Activated CD4-positive, alpha-beta memory T cell treated with anti-CD3 and anti-CD28 coated beads for 36 hours (primary cell): Measurements from ENCODE around the gene MUL1. TPM values are rescaled to one million over a fixed set of nuclear protein-coding genes. Genes with fewer than 3 reads are reported as not detected.
A peak's percentile ranks its signal among the peaks of the same experiment; 100 is the strongest.
"Not testable (repeated sequence)": the region's sequence is repeated elsewhere in the genome, so short reads cannot be mapped to it uniquely, and the experiment has no call there.

Experiments used
- CTCF ChIA-PET: fragments of 350-600 bp; sonication (Branson Sonifier 250); formaldehyde crosslinking; loops from one replicate; lab custom pipeline; 2021; ENCODE audit warnings: antibody characterized with exemption, inconsistent platforms; lab: Charles Lee
- POLR2A ChIA-PET: fragments of 350-600 bp; sonication (Branson Sonifier 250); formaldehyde crosslinking; loops from one replicate; lab custom pipeline; 2021; ENCODE audit warnings: antibody characterized with exemption; lab: Charles Lee
- DNase-seq: peaks from one replicate; pipeline ENCODE4 v3.0.0-alpha.2; 2020
- H3K27ac Mint-ChIP-seq: one replicate; pipeline ENCODE4 v1.8.0; 2021; ENCODE audit warnings: mixed read lengths
- H3K27me3 Mint-ChIP-seq: one replicate; pipeline ENCODE4 v1.8.0; 2021; ENCODE audit warnings: mixed read lengths
- H3K36me3 Mint-ChIP-seq: one replicate; pipeline ENCODE4 v1.8.0; 2021; ENCODE audit warnings: mixed read lengths
- H3K4me1 Mint-ChIP-seq: one replicate; pipeline ENCODE4 v1.8.0; 2021; ENCODE audit warnings: low read depth, mixed read lengths
- H3K4me3 Mint-ChIP-seq: one replicate; pipeline ENCODE4 v1.8.0; 2021; ENCODE audit warnings: mild to moderate bottlenecking, mixed read lengths
- H3K9me3 Mint-ChIP-seq: one replicate; pipeline ENCODE4 v1.8.0; 2021; ENCODE audit warnings: mixed read lengths
- intact Hi-C: fragments of 100-400 bp; cut with micrococcal nuclease; formaldehyde crosslinking; loops from one replicate; pipeline ENCODE4 v1.15.1; 2023
- total RNA-seq, 2 experiments: library from RNA; stranded (reverse); gene quantifications; one replicate each; pipeline ENCODE4 v1.2.3, GENCODE V29; 2021

MUL1 gene
- total RNA-seq, 2 experiments from 2014 or later = 16.3 to 16.7 TPM

DNA sequence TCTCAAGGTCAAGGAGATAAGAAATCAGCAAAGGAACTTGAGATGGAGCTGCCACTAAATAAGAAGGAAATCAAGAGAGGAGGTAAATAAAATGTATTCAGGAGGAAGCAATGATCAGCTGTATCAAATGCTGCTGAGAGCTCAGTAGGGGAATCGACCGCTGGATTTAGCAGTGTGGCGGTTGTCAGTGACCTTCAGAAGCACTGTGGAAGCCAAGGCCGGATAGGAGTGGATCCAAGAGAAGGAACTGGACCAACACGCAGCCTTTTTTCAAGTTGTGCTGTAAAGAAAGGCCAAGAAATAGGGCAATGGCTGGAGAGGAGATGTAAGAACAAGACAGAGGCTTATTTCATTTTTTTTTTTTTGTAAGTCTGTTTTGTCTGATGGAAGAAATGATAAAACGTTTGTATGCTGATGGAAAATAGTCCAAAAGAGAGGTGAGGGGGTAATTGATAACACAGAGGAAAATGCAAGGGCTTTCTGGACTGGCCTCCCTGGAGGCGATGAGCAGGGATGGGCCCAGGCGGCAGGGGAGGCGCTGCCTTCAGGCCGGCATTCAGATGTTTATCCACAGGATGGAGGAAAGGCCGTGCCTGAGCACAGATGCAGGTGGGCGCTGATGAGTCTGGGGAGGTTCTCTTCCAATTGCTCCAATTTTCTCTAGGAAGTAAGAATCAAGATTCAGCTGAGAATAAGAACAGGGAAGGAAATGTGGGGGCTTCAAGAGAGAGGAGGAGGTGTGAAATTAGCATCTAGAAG is 26.9 kb upstream of the MUL1 start:
- Mint-ChIP-seq H3K4me1 (no peaks in the 10 kb centered on the region), H3K27me3 (peaks cover 39% of the 10 kb centered on the region), H3K9me3 (no peaks in the 10 kb centered on the region), H3K4me3 (no peak overlapping the region), H3K27ac (no peak overlapping the region), H3K36me3 (no peaks in the 10 kb centered on the region)
- intact Hi-C loops = no loop called here
- no peak for DNase-seq
- ChIA-PET POLR2A (no interaction called here), CTCF (interaction anchor here (1.0 to 1.1 kb wide), 2 partner anchors 11 to 98 kb away, joined by 3 read pairs; partner anchors contain the start of gene PINK1)

DNA sequence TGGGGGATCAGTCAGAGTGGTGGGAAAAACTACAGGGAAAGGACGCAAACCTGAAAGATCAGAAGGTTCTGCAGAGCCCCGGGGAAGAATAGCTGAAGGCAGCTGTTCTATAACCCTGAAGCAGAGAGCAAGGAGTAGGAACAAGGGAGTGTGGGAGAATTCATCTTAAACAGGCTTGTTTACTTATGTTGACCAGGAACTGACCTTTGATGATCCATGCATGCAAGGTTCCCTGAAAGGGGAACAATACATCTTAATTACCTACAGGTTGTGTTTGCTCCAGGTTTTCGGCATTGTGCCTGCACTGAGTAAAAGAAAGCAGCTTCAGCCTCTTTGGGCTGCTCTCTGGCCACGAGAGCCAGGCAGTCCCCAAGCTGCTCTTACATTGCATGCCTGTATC is 25.7 kb upstream of the MUL1 start:
- Mint-ChIP-seq H3K27me3 (peaks cover 47% of the 10 kb centered on the region), H3K4me1 (no peaks in the 10 kb centered on the region), H3K9me3 (no peaks in the 10 kb centered on the region), H3K4me3 (no peak overlapping the region), H3K27ac (no peak overlapping the region), H3K36me3 (no peaks in the 10 kb centered on the region)
- CTCF ChIA-PET = no interaction called here
- intact Hi-C loops = no loop called here
- DNase-seq = no peak
- POLR2A ChIA-PET = no interaction called here

DNA sequence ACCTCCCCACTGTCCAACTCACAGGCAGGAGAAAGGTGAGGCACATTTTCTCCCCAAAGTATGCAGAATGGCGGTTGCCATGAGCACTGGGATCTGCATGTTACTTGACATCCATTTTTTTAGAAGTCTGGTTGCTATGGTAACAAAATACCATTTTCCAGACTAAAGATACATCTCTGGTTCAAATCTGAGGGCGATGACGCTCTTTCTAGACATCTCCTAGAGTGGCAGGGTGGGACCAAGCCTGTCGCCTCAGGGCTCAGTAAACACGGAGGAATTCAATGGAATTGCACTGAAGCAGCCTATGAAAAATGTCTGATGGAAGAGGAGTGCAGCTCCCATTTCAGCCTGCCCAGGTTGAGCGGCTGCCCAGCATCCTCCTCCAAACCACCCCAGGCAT is 22.9 kb upstream of the MUL1 start:
- CTCF ChIA-PET = no interaction called here

DNA sequence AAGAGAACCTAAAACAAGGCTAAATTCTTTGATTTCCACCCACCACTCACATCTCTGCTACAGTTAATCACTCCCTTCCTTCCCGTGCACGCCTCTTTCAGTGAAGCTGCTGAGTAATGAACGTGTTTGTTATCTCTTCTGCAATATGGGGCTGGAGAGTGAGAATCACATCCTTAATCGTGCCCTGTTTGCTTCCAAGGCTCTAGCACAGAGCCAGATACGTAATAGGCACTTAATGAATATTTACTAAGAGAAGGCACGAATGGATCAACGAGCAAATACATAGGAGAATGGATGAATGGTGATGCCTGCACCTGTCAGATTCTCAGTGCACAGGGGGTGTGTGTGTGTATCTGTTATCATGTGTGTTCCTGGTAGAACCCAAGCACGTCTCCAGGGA is 22.4 kb upstream of the MUL1 start:
- no peaks in the 10 kb centered on the region for H3K4me1 Mint-ChIP-seq
- ChIA-PET POLR2A (no interaction called here), CTCF (no interaction called here)
- DNase-seq = no peak
- H3K4me3 Mint-ChIP-seq = no peak overlapping the region
- intact Hi-C loops = no loop called here
- H3K27ac Mint-ChIP-seq = no peak overlapping the region
- H3K27me3 Mint-ChIP-seq = peaks cover 48% of the 10 kb centered on the region
- no peaks in the 10 kb centered on the region for H3K9me3 Mint-ChIP-seq
- H3K36me3 Mint-ChIP-seq = no peaks in the 10 kb centered on the region

More for the DNA sequence above, 22.9 kb upstream of the MUL1 start:
- Mint-ChIP-seq H3K4me3 (no peak overlapping the region), H3K27me3 (peaks cover 51% of the 10 kb centered on the region), H3K36me3 (no peaks in the 10 kb centered on the region), H3K4me1 (no peaks in the 10 kb centered on the region), H3K27ac (no peak overlapping the region), H3K9me3 (no peaks in the 10 kb centered on the region)
- POLR2A ChIA-PET = no interaction called here
- intact Hi-C loops = no loop called here
- DNase-seq = no peak

DNA sequence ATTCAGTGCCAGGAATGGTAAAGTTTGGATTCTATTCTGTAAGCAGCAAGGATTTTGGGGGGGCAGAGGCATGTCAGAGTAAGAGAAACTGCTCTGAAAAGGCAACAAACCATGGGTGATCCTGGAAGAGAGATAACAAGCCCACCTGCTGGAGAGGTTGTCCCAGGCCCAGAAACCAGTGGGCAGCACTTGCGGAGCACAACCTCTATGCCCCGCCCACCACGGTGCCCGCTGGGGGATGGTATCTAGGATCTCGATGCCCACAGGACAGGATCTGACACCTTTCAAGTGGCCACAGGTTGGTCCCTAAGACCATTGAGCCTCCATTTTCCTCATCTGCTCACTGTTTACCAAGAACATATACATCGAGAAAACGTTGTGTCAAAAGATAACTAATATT is 20.3 kb upstream of the MUL1 start:
- Mint-ChIP-seq H3K36me3 (no peaks in the 10 kb centered on the region), H3K27me3 (peaks cover 36% of the 10 kb centered on the region), H3K9me3 (no peaks in the 10 kb centered on the region), H3K4me3 (no peak overlapping the region), H3K4me1 (no peaks in the 10 kb centered on the region), H3K27ac (no peak overlapping the region)
- ChIA-PET POLR2A (no interaction called here), CTCF (no interaction called here)
- intact Hi-C loops = no loop called here
- DNase-seq = no peak

DNA sequence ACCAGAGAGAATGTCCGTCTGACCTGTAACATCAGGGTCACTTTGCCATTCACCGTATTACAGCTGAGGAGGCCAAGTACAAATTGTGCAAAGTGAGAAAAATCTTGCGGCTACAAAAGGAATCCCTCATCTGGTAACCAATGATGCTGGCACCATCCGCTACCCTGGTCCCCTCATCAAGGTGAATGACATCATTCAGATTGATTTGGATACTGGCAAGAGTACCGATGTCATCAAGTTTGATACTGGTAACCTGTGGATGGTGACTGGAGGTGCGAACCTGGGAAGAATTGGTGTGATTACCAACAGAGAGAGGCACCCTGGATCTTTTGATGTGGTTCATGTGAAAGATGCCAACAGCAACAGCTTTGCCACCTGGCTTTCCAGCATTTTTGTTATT is 18.3 kb upstream of the MUL1 start:
- Mint-ChIP-seq H3K9me3 (no peaks in the 10 kb centered on the region), H3K4me1 (no peaks in the 10 kb centered on the region), H3K27me3 (peaks cover 30% of the 10 kb centered on the region), H3K27ac (no peak overlapping the region), H3K4me3 (no peak overlapping the region), H3K36me3 (no peaks in the 10 kb centered on the region)
- CTCF ChIA-PET = interaction anchor here (1.0 kb wide), 1 partner anchor 9 kb away, joined by 5 read pairs; no protein-coding TSS in a partner anchor
- intact Hi-C loops = no loop called here
- DNase-seq = no peak
- POLR2A ChIA-PET = no interaction called here

DNA sequence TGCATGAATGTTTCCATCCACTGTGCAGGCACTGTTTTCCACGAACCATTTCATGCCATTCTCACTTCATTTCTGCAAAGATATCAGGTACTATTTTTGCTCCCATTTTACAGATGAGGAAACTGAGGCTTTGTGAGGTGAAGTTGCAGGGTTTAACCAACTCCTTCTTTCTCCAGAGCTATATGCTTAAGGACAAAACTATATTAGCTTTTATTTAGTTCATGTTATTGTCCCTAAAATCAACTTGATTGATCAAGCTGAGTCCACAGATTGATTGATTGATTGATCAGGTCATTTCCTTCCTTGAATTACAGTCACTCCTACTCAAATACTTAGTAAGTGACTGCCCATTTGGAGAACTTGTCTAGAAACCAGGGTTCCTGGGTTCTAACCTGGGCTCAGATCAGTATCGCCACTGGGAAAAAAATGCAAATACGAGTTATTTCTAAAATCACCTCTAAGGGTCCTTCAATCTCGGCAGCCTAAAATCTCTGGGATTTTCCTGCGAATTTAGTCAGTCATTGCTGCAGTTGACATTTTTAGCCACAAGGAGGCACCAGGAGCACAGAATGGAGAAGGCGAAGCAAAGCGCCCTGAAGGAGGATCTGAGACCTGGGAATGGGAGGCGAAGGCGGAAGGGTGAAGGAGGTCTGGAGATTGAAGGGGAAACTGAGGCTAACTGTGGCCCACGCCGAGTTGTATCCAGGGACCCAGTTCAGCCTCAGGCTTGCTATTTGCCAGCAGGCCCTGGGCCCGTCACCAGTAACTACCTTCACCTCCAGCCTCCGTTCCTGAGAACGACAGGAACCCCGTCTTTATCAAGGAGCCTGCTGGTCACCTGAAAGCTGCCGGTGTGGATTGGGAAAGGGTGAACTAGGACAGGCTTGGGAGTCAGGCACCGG is 14.3 kb upstream of the MUL1 start:
- CTCF ChIA-PET = interaction anchor here (0.7 to 3.9 kb wide), 13 partner anchors 8 to 673 kb away, joined by 3 to 32 read pairs (median 4); partner anchors contain the start of gene PINK1
- Mint-ChIP-seq H3K27ac (no peak overlapping the region), H3K27me3 (peaks cover 5% of the 10 kb centered on the region), H3K36me3 (no peaks in the 10 kb centered on the region), H3K9me3 (no peaks in the 10 kb centered on the region), H3K4me3 (no peak overlapping the region), H3K4me1 (no peaks in the 10 kb centered on the region)
- peak; percentile 72 for DNase-seq
- intact Hi-C loops = loop anchor here (1.0 kb wide), 1 partner anchor 118 kb away; no protein-coding TSS in a partner anchor
- POLR2A ChIA-PET = no interaction called here

DNA sequence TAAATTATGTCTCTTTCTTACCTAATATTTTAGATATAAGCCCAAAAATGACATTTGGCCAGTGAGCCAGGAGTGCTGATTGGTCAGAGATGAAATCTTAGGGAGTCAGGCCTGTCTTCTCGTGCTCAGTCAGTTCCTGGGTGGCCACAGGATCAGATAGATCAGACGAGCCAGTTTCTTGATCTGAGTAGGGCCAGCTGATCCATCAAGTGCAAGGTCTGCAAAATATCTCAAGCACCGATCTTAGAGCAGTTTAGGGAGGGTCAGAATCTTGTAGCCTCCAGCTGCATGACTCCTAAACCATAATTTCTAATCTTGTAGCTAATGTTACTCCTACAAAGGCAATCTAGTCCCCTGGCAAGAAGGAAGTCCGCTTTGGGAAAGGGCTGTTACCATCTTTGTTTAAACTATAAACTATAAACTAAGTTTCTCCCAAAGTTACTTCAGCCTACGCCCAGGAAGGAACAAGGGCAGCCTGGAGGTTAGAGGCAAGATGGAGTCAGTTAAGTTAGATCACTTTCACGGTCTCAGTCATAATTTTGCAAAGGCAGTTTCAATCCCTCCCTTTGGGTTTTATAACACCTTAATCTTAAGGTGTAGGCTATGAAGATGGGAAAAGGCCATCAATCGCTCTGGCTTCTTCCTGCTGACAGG is 11.8 kb upstream of the MUL1 start:
- H3K27me3 Mint-ChIP-seq, H3K9me3 Mint-ChIP-seq, H3K4me3 Mint-ChIP-seq, intact Hi-C loops, POLR2A ChIA-PET, H3K36me3 Mint-ChIP-seq, H3K4me1 Mint-ChIP-seq, DNase-seq, H3K27ac Mint-ChIP-seq: not testable (repeated sequence)
- CTCF ChIA-PET = interaction anchor here (0.8 kb wide), 1 partner anchor 114 kb away, joined by 3 read pairs; no protein-coding TSS in a partner anchor

DNA sequence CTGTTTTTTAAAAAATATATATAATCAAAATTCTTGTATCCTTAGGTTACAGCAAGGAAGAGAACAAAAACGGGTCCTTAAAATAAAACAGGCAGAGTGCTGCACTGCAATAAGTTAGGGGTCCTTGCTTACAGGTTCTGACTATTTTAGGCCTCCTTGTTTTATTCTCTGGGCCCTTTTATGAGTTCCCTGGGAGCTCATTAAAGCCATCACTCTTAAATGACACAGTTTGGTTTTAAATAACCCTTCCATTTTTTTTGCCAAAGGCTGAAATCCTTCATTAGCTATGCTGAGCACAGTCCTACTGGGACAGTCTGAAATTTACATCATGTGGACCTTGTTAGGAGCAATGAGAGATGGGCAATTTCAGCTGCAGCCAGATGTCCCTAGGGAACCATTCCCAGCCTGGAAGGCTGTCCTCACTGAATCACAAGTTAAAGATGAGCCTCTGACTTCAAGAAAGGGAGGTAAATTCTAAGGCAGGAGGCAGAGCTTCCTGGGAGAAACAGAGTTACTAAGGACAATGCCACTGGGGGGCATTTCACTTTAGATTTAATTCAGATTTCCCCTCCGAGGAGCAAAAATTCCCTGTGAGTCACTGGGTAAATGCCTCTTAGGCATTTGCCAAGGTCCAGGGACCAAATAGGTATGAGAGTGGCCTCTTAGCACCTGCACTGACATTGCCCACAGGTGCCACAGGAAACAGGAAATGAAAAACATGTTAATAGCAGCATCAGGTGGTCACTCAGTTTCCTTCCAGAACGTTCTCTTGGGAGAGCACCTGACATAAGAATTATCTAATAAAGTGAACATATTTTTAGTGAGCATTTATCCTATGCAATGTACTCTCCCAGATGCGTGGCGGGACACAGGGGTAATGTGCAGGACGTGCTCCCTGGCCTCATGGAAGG is 3.8 kb upstream of the MUL1 start:
- Mint-ChIP-seq H3K4me3 (no peak overlapping the region), H3K36me3 (peaks cover 2% of the 10 kb centered on the region), H3K27ac (no peak overlapping the region), H3K9me3 (no peaks in the 10 kb centered on the region), H3K27me3 (peaks cover 11% of the 10 kb centered on the region), H3K4me1 (peaks cover 4% of the 10 kb centered on the region)
- ChIA-PET POLR2A (no interaction called here), CTCF (interaction anchor here (0.6 kb wide), 1 partner anchor 696 kb away, joined by 3 read pairs; no protein-coding TSS in a partner anchor)
- DNase-seq = no peak
- intact Hi-C loops = no loop called here

DNA sequence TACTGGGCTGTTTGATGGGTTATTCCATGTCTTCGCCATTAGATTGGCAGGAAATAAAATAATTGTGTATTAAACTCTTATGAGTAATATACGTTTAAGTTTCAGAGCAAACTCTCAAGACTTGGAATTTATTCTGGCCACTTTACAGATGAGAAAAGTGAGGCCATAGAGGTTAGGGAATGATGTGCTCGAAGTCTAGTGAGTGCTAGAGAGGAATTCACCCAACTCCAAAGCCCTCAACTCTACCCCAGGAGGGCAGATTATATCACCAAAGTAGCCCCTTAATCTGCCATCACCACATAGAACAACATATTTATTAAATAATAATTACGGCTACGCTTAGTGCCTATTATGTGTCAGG is 440 bp upstream of the MUL1 start:
- H3K4me3 Mint-ChIP-seq = peak overlapping the region; percentile 89
- intact Hi-C loops = loop anchor here (5.0 kb wide), 1 partner anchor 124 kb away; the partner anchor contains the start of gene PINK1
- H3K27me3 Mint-ChIP-seq = peaks cover 4% of the 10 kb centered on the region
- peak overlapping the region; percentile 78 for H3K27ac Mint-ChIP-seq
- POLR2A ChIA-PET = interaction anchor here (1.8 kb wide), 1 partner anchor 13 kb away, joined by 4 read pairs; no protein-coding TSS in a partner anchor
- peaks cover 5% of the 10 kb centered on the region for H3K36me3 Mint-ChIP-seq
- no peak for DNase-seq
- peaks cover 16% of the 10 kb centered on the region for H3K4me1 Mint-ChIP-seq
- H3K9me3 Mint-ChIP-seq = no peaks in the 10 kb centered on the region
- CTCF ChIA-PET = interaction anchor here (1.8 kb wide), 1 partner anchor 14 kb away, joined by 4 read pairs; no protein-coding TSS in a partner anchor

DNA sequence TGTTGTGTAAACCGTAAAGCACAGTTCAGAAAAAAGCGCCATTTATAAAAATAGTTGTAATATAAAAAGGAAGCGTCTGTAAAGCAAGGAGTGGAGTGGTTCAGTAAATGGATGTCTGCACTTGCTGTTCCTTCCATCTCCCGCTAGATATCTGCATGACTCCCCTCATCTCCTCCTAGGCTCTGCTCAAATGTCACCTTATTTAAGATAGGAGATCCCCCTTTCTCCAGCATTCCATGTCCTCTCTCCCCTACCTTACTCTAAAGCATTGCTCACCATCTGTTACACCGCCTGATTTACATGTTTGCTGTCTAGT is 745 bp downstream of the MUL1 start:
- intact Hi-C loops = loop anchor here (5.0 kb wide), 1 partner anchor 125 kb away; the partner anchor contains the start of gene PINK1
- Mint-ChIP-seq H3K9me3 (no peaks in the 10 kb centered on the region), H3K27me3 (no peaks in the 10 kb centered on the region), H3K4me1 (peaks cover 16% of the 10 kb centered on the region), H3K36me3 (peaks cover 8% of the 10 kb centered on the region), H3K27ac (peak overlapping the region; percentile 78), H3K4me3 (peak overlapping the region; percentile 89)
- DNase-seq = no peak
- POLR2A ChIA-PET = interaction anchor here (1.0 kb wide), 1 partner anchor 23 kb away, joined by 3 read pairs; no protein-coding TSS in a partner anchor
- CTCF ChIA-PET = no interaction called here
